ENCODE measurements around the gene WRNIP1. TPM values are rescaled to one million over a fixed set of nuclear protein-coding genes. Genes with fewer than 3 reads are reported as not detected.

The WRNIP1 gene
- total and polyA plus RNA-seq, 7 donors = 41.0 to 56.6 (median 47.3) TPM

GRCh38 chr6:2744209-2744771 lies 20.9 kb upstream of the WRNIP1 start:
- no peaks in the 10 kb centered on the region for H3K27me3 ChIP-seq
- TF ChIP-seq POLR2AphosphoS5 (IDR thresholded peaks at IDR 0.05) (no peak), EP300 (IDR thresholded peaks at IDR 0.05) (no peak), POLR2A (IDR thresholded peaks at IDR 0.05) (no peak), CTCF (IDR thresholded peaks at IDR 0.05) (no peak)
- no peak overlapping the region for H3K4me3 ChIP-seq
- H3K4me1 ChIP-seq = peaks cover 0 to 12% (median 4%) of the 10 kb centered on the region in 4 donors
- no peak overlapping the region for H3K27ac ChIP-seq
- no peak for DNase-seq
- WGBS, 2 donors = 34 to 59% methylated on average over 9 of the region's 9 CpGs
- no peaks in the 10 kb centered on the region for H3K36me3 ChIP-seq
- no peaks in the 10 kb centered on the region for H3K9me3 ChIP-seq
- intact Hi-C loops (cut with DNase I) = no loop called here

GRCh38 chr6:2744778-2745177 lies 20.4 kb upstream of the WRNIP1 start:
- H3K27ac ChIP-seq = no peak overlapping the region
- no peaks in the 10 kb centered on the region for H3K36me3 ChIP-seq
- H3K4me1 ChIP-seq = peaks cover 0 to 12% (median 5%) of the 10 kb centered on the region in 4 donors
- no peaks in the 10 kb centered on the region for H3K27me3 ChIP-seq
- 92 to 95% methylated on average over 8 of the region's 8 CpGs for WGBS, 2 donors
- intact Hi-C loops (cut with DNase I) = no loop called here
- H3K9me3 ChIP-seq = no peaks in the 10 kb centered on the region
- TF ChIP-seq EP300 (IDR thresholded peaks at IDR 0.05) (no peak), POLR2AphosphoS5 (IDR thresholded peaks at IDR 0.05) (no peak), POLR2A (IDR thresholded peaks at IDR 0.05) (no peak), CTCF (IDR thresholded peaks at IDR 0.05) (no peak)
- H3K4me3 ChIP-seq = no peak overlapping the region
- no peak for DNase-seq

- no peaks in the 10 kb centered on the region for H3K27me3 ChIP-seq
- no peaks in the 10 kb centered on the region for H3K9me3 ChIP-seq
- H3K27ac ChIP-seq = no peak overlapping the region
- intact Hi-C loops (cut with DNase I) = no loop called here
- H3K4me3 ChIP-seq = no peak overlapping the region
- WGBS, 2 donors = 64 to 85% methylated on average over 4 of the region's 4 CpGs
- DNase-seq = no peak
- H3K4me1 ChIP-seq = peaks cover 0 to 12% (median 6%) of the 10 kb centered on the region in 4 donors
- no peak for TF ChIP-seq CTCF (IDR thresholded peaks at IDR 0.05)
- TF ChIP-seq EP300 (IDR thresholded peaks at IDR 0.05) = no peak
- no peak for TF ChIP-seq POLR2A (IDR thresholded peaks at IDR 0.05)
- TF ChIP-seq POLR2AphosphoS5 (IDR thresholded peaks at IDR 0.05) = no peak
- no peaks in the 10 kb centered on the region for H3K36me3 ChIP-seq
Observed at GRCh38 chr6:2745246-2745645, 19.9 kb upstream of the WRNIP1 start.

- H3K27me3 ChIP-seq = no peaks in the 10 kb centered on the region
- intact Hi-C loops (cut with DNase I) = no loop called here
- H3K4me1 ChIP-seq = peaks cover 0 to 12% (median 6%) of the 10 kb centered on the region in 4 donors
- no peaks in the 10 kb centered on the region for H3K9me3 ChIP-seq
- WGBS, 2 donors = 85% methylated on average over 7 of the region's 7 CpGs
- H3K36me3 ChIP-seq = no peaks in the 10 kb centered on the region
- no peak overlapping the region for H3K27ac ChIP-seq
- DNase-seq = no peak
- TF ChIP-seq POLR2A (IDR thresholded peaks at IDR 0.05) (no peak), CTCF (IDR thresholded peaks at IDR 0.05) (no peak), POLR2AphosphoS5 (IDR thresholded peaks at IDR 0.05) (no peak), EP300 (IDR thresholded peaks at IDR 0.05) (no peak)
- H3K4me3 ChIP-seq = no peak overlapping the region
Observed at GRCh38 chr6:2746557-2747061, 18.6 kb upstream of the WRNIP1 start.

GRCh38 chr6:2748183-2748582 lies 17.0 kb upstream of the WRNIP1 start:
- 86% methylated on average over 8 of the region's 8 CpGs for WGBS, 2 donors
- intact Hi-C loops (cut with DNase I) = no loop called here
- Histone ChIP-seq H3K36me3 (no peaks in the 10 kb centered on the region), H3K27me3 (no peaks in the 10 kb centered on the region), H3K4me3 (no peak overlapping the region), H3K4me1 (peaks cover 0 to 12% (median 6%) of the 10 kb centered on the region in 4 donors), H3K27ac (no peak overlapping the region), H3K9me3 (no peaks in the 10 kb centered on the region)
- TF ChIP-seq POLR2AphosphoS5 (IDR thresholded peaks at IDR 0.05) (no peak), EP300 (IDR thresholded peaks at IDR 0.05) (no peak), CTCF (IDR thresholded peaks at IDR 0.05) (no peak), POLR2A (IDR thresholded peaks at IDR 0.05) (no peak)
- DNase-seq = no peak

All from sigmoid colon (tissue), 7 donors.